Thoracic aorta (tissue), 2 donors: ENCODE measurements around the gene KCNJ12. TPM values are rescaled to one million over a fixed set of nuclear protein-coding genes. Genes with fewer than 3 reads are reported as not detected.
"Not testable (repeated sequence)": the region's sequence is repeated elsewhere in the genome, so short reads cannot be mapped to it uniquely, and the experiment has no call there.

Experiments
- ATAC-seq: fragments of 150-250 bp; one replicate; pipeline ENCODE4 v1.8.0; 2017; ENCODE audit warnings: low read depth; ENCODE audit not compliant: insufficient number of reproducible peaks, low FRiP score
- DNase-seq: peaks from one replicate; pipeline ENCODE4 v3.0.0-alpha.2; 2020; ENCODE audit warnings: low spot score
- H3K27ac ChIP-seq, 2 donors: fragments of 200-600 bp; sonication (generic); 1 replicate in 1 of 2; 2 replicates in 1 of 2; pipeline ENCODE4 v1.5.1; 2016; ENCODE audit warnings: mild to moderate bottlenecking in 2 of 2, moderate library complexity in 2 of 2
- H3K27me3 ChIP-seq: fragments of 200-600 bp; sonication (generic); replicated peaks from 2 replicates; pipeline ENCODE4 v1.6.0; 2016; ENCODE audit warnings: mild to moderate bottlenecking; ENCODE audit not compliant: insufficient read depth
- H3K36me3 ChIP-seq: fragments of 200-600 bp; sonication (generic); one replicate; pipeline ENCODE4 v1.5.1; 2016
- H3K4me1 ChIP-seq, 2 donors: fragments of 200-600 bp; sonication (generic); 1 replicate in 1 of 2; 2 replicates in 1 of 2; pipeline versions ENCODE4 v1.5.1 to v1.6.0; 2016; ENCODE audit warnings: low read depth in 2 of 2, mild to moderate bottlenecking in 1 of 2; ENCODE audit not compliant: control insufficient read depth in 1 of 2
- H3K4me3 ChIP-seq: fragments of 200-600 bp; sonication (generic); 2 replicates; pipeline ENCODE4 v1.5.1; 2016; ENCODE audit warnings: mild to moderate bottlenecking
- H3K9me3 ChIP-seq: fragments of 200-600 bp; sonication (generic); 2 replicates; pipeline ENCODE4 v1.5.1; 2016
- CTCF ChIP-seq: fragments of 200-600 bp; sonication (generic); IDR thresholded peaks from one replicate; pipeline ENCODE4 v1.5.1; 2019; ENCODE audit warnings: antibody characterized with exemption
- total RNA-seq, 2 donors: library from RNA; depleted of rRNA; stranded (reverse); fragments of >200 nt; gene quantifications; one replicate each; pipeline versions ENCODE4 v1.1.0 to v1.2.3, GENCODE V29; 2016

KCNJ12 gene
- total RNA-seq, 2 donors from 2014 or later = 0.81 to 1.2 TPM

- ATAC-seq = no peak
- Histone ChIP-seq H3K4me3 (no peak overlapping the region), H3K4me1 (no peaks in the 10 kb centered on the region), H3K27ac (no peak overlapping the region), H3K27me3 (no peaks in the 10 kb centered on the region), H3K9me3 (no peaks in the 10 kb centered on the region), H3K36me3 (no peaks in the 10 kb centered on the region)
- DNase-seq = no peak
- TF ChIP-seq CTCF = no peak
Observed at GRCh38 chr17:21395764-21396163, 19.6 kb downstream of the KCNJ12 start.

GRCh38 chr17:21396237-21396636 is 20.1 kb downstream of the KCNJ12 start:
- no peak for TF ChIP-seq CTCF
- no peak for DNase-seq
- H3K27ac ChIP-seq = no peak overlapping the region
- H3K36me3 ChIP-seq = no peaks in the 10 kb centered on the region
- H3K9me3 ChIP-seq = no peaks in the 10 kb centered on the region
- H3K4me3 ChIP-seq = no peak overlapping the region
- no peaks in the 10 kb centered on the region for H3K27me3 ChIP-seq
- no peak for ATAC-seq
- peaks cover 0 to 4% of the 10 kb centered on the region in 2 donors for H3K4me1 ChIP-seq

- ATAC-seq = no peak
- H3K4me3 ChIP-seq = no peak overlapping the region
- no peaks in the 10 kb centered on the region for H3K27me3 ChIP-seq
- H3K9me3 ChIP-seq = no peaks in the 10 kb centered on the region
- DNase-seq = no peak
- no peaks in the 10 kb centered on the region for H3K36me3 ChIP-seq
- TF ChIP-seq CTCF = no peak
- no peak overlapping the region for H3K27ac ChIP-seq
- H3K4me1 ChIP-seq = peaks cover 0 to 7% of the 10 kb centered on the region in 2 donors
Observed at GRCh38 chr17:21397341-21398190, 21.4 kb downstream of the KCNJ12 start.

GRCh38 chr17:21399474-21400186 is 23.5 kb downstream of the KCNJ12 start:
- DNase-seq = no peak
- Histone ChIP-seq H3K9me3 (no peaks in the 10 kb centered on the region), H3K27ac (no peak overlapping the region), H3K4me1 (peaks cover 0 to 7% of the 10 kb centered on the region in 2 donors), H3K36me3 (no peaks in the 10 kb centered on the region), H3K4me3 (no peak overlapping the region), H3K27me3 (no peaks in the 10 kb centered on the region)
- no peak for ATAC-seq
- no peak for TF ChIP-seq CTCF

DNA sequence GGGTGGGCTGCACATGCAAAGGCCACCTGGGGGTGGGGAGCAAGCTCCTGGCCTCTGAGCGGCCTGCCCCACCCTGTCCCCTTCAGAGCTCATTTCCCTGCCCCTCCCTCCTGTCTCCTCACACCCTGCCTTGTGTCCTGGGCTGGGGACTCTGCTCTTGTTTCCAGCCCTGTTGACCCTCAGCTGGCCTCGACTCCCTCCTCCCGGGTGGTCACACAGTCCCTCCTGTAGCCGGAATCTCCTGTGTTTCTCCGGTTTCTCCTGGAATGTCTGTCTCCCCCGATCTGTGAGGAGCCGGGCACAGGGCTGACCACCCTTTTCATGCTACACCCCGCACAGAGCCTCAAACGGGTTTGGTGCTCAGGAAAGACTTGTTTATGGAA is 24.0 kb downstream of the KCNJ12 start:
- H3K36me3 ChIP-seq, DNase-seq, H3K4me3 ChIP-seq, H3K4me1 ChIP-seq, H3K9me3 ChIP-seq, H3K27me3 ChIP-seq, ATAC-seq, H3K27ac ChIP-seq: not testable (repeated sequence)
